Thyroid gland (tissue), 4 donors: Measurements from ENCODE around the gene TMEM45A. TPM values are rescaled to one million over a fixed set of nuclear protein-coding genes. Genes with fewer than 3 reads are reported as not detected.

Experiments
- DNase-seq, 2 donors: peaks; one replicate each; pipeline ENCODE4 v3.0.0-alpha.2; 2019
- H3K27ac ChIP-seq, 3 donors: fragments of 200-600 bp; sonication (generic); 1 replicate in 2 of 3; 2 replicates in 1 of 3; pipeline ENCODE4 v1.5.1; 2016 to 2019; ENCODE audit warnings: mild to moderate bottlenecking in 1 of 3, moderate library complexity in 1 of 3
- H3K27me3 ChIP-seq: fragments of 200-600 bp; sonication (generic); one replicate; pipeline ENCODE4 v1.5.1; 2019
- H3K36me3 ChIP-seq, 2 donors: fragments of 200-600 bp; sonication (generic); one replicate each; pipeline ENCODE4 v1.5.1; 2016 to 2019
- H3K4me1 ChIP-seq, 2 donors: fragments of 200-600 bp; sonication (generic); one replicate each; pipeline ENCODE4 v1.5.1; 2017 to 2019
- H3K4me3 ChIP-seq, 3 donors: fragments of 200-600 bp; sonication (generic); replicated peaks in 1 of 3; 1 replicate in 2 of 3; 2 replicates in 1 of 3; pipeline ENCODE4 v1.5.1; 2016; ENCODE audit warnings: mild to moderate bottlenecking in 1 of 3
- H3K9me3 ChIP-seq: fragments of 200-600 bp; sonication (generic); one replicate; pipeline ENCODE4 v1.5.1; 2017
- POLR2A ChIP-seq, 2 donors: fragments of 450-650 bp; IDR thresholded peaks; one replicate each; pipeline ENCODE4 v1.6.1; 2017; ENCODE audit warnings: antibody characterized with exemption in 2 of 2, mild to moderate bottlenecking in 2 of 2, moderate library complexity in 1 of 2
- WGBS, 2 donors: methylation state at CpG; one replicate each; pipeline ENCODE4 v1.1.5; 2017; 5-methylcytosine and 5-hydroxymethylcytosine counted together
- intact Hi-C: fragments of 100-400 bp; cut with DNase I; formaldehyde crosslinking; loops from one replicate; pipeline ENCODE4 v1.15.1; 2023
- total RNA-seq, 4 donors: library from RNA; depleted of rRNA; stranded (reverse); fragments of >200 nt; gene quantifications; one replicate each; pipeline ENCODE4 v1.2.3, GENCODE V29; 2016
- TF ChIP-seq, protein P1 (sequence below), 6 experiments: fragments of 200-600 bp in 3 of 6; fragments of 450-650 bp in 3 of 6; sonication (generic) in 3 of 6; IDR thresholded peaks; one replicate each; pipeline ENCODE4 v1.5.1; 2016 to 2019; ENCODE audit warnings: antibody characterized with exemption in 6 of 6, mild to moderate bottlenecking in 2 of 6, inconsistent platforms in 1 of 6, moderate library complexity in 1 of 6

Gene TMEM45A
- total RNA-seq, 4 donors from 2014 or later: 11.7 to 22.2 (median 14.8) TPM

DNA sequence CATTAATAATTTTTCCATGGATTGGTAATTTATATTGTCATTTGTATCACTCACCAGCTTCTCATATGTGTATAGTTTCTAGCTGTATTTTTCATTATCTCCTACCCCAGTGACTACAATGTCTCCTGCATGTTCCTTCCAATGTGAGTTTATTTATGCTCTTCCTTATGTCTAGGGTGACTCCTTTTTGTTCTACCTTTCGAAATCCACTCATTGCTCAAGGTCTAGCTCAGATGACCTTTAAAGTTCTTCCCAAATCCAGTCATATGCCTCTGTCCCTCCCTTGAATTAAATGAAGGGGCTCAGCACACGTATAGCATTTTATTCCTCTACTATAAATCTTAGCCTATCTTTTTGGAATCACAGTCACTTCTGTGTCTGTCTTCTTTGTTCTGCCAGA is 53.0 kb downstream of the TMEM45A start:
- Histone ChIP-seq H3K27me3 (no peaks in the 10 kb centered on the region), H3K9me3 (no peaks in the 10 kb centered on the region), H3K36me3 (no peaks in the 10 kb centered on the region), H3K27ac (no peak overlapping the region), H3K4me1 (no peaks in the 10 kb centered on the region), H3K4me3 (no peak overlapping the region)
- 92% methylated on average over 2 of the region's 2 CpGs for WGBS, 2 donors
- intact Hi-C loops: no loop called here
- no peak for DNase-seq
- TF ChIP-seq, protein P1, sequence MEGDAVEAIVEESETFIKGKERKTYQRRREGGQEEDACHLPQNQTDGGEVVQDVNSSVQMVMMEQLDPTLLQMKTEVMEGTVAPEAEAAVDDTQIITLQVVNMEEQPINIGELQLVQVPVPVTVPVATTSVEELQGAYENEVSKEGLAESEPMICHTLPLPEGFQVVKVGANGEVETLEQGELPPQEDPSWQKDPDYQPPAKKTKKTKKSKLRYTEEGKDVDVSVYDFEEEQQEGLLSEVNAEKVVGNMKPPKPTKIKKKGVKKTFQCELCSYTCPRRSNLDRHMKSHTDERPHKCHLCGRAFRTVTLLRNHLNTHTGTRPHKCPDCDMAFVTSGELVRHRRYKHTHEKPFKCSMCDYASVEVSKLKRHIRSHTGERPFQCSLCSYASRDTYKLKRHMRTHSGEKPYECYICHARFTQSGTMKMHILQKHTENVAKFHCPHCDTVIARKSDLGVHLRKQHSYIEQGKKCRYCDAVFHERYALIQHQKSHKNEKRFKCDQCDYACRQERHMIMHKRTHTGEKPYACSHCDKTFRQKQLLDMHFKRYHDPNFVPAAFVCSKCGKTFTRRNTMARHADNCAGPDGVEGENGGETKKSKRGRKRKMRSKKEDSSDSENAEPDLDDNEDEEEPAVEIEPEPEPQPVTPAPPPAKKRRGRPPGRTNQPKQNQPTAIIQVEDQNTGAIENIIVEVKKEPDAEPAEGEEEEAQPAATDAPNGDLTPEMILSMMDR (IDR thresholded peaks at IDR 0.05): no peak
- TF ChIP-seq POLR2A (IDR thresholded peaks at IDR 0.05): no peak

DNA sequence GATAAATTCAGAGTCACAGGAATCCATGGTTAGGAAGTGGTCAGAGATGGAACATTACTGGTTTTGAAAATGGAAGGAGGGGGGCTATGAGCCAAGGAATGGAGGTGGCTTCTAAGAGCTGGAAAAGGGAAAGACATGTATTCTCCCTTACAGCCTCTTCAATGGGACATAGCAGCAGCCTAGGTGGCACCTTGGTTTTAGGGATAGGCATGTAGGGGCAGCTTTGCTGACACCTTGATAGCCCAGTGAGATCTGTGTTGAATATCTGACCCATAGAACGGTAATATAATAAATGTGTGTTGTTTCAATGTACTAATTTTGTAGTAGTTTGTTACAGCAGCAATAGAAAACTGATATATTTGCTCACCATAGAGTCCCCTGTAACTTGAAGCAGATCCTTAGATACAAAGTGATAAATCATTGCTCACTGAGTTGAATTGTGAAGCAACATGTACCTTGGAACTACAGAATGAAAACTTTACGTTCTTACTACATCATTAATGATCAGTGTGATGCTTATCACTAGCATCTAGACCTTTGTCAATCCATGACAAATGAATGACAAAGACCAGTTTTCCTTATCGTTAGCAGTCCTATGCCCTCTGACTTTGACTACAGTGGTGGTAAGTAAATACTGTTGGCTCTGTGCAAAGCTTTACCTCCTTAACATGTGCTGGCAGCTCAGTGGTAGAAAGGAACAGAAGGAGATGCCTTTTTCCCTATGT is 53.8 kb downstream of the TMEM45A start:
- intact Hi-C loops: no loop called here
- 69 to 83% methylated on average over 3 of the region's 3 CpGs for WGBS, 2 donors
- TF ChIP-seq, protein P1 (IDR thresholded peaks at IDR 0.05): no peak
- no peak for TF ChIP-seq POLR2A (IDR thresholded peaks at IDR 0.05)
- Histone ChIP-seq H3K4me1 (no peaks in the 10 kb centered on the region), H3K27ac (no peak overlapping the region), H3K27me3 (no peaks in the 10 kb centered on the region), H3K4me3 (no peak overlapping the region), H3K36me3 (no peaks in the 10 kb centered on the region), H3K9me3 (no peaks in the 10 kb centered on the region)
- DNase-seq: no peak

DNA sequence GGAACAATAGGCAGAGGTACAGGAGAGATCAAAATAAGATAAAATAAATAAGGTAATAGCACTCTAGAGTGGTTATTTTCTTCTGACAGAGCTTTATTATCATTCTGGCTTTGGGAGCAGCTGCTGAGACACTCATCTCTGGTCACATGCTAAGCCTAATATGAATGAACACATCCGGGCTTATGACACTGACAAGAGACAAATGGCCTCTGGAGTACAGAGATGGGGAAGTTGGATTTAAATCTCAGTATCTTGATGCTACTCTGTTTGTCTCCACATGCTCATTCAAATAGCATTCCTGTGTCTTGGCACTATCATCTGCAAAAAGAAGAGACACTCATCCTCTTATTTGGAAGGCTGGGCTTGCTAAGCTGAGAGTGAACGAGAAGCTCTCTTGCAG is 55.6 kb downstream of the TMEM45A start:
- Histone ChIP-seq H3K27ac (no peak overlapping the region), H3K4me3 (no peak overlapping the region), H3K9me3 (no peaks in the 10 kb centered on the region), H3K27me3 (no peaks in the 10 kb centered on the region), H3K4me1 (no peaks in the 10 kb centered on the region), H3K36me3 (no peaks in the 10 kb centered on the region)
- TF ChIP-seq, protein P1 (IDR thresholded peaks at IDR 0.05): no peak
- no peak for TF ChIP-seq POLR2A (IDR thresholded peaks at IDR 0.05)
- no peak for DNase-seq
- WGBS, 2 donors: 61 to 64% methylated on average over 2 of the region's 2 CpGs
- intact Hi-C loops: no loop called here

DNA sequence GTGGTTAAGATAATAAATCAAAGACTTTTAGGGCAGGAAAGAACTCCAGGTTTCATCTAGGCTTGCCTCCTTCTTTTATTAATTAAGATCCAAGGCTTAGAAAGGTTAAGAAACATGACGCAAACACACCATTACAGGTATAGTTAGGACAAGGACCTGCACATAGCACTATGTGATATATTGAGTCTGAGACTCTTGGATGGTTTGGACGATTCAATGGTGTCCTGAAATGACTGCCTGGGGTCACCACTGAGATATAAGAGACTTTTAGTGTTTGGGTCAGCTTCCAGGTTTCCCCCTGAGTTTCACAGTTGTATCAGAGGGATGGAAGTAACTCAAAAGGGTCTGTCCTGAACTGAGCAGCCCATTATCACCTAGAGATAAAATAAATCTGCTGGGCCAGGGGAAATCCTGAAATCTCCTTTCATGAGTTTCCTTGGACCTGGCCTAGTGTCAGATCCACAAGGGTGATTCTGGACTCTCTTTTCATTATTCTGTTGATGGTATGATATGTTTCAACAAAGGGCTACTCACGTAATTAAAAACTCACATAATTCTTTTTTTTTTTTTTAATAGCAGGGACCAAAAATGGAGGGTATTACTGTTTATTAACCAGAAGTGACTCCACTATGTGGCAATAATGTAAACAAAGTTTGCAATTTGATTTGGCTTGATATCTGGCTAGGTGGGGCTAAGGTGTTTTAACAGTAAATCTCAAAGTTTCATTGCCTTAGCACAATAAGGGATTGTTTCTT is 61.4 kb downstream of the TMEM45A start:
- Histone ChIP-seq H3K36me3 (no peaks in the 10 kb centered on the region), H3K4me3 (no peak overlapping the region), H3K9me3 (no peaks in the 10 kb centered on the region), H3K27me3 (no peaks in the 10 kb centered on the region), H3K27ac (no peak overlapping the region), H3K4me1 (no peaks in the 10 kb centered on the region)
- no peak for DNase-seq
- TF ChIP-seq, protein P1 (IDR thresholded peaks at IDR 0.05): no peak
- no peak for TF ChIP-seq POLR2A (IDR thresholded peaks at IDR 0.05)
- intact Hi-C loops: no loop called here
- 88 to 91% methylated on average over 3 of the region's 3 CpGs for WGBS, 2 donors

DNA sequence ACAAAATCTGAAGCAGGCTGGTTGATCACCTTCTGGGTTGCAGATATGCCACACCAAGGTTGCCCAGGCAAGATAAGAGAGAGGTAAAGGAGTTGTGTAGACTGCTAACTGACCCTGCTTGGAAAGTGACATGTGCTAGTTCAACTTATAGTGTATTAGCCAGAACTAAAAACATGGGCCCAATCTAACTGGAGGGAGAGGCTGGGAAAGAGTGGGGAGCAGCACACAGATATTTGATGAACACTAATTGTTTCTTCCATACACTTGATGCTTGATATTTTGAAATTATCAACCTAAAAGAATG is 61.9 kb downstream of the TMEM45A start:
- Histone ChIP-seq H3K27me3 (no peaks in the 10 kb centered on the region), H3K27ac (no peak overlapping the region), H3K4me3 (no peak overlapping the region), H3K9me3 (no peaks in the 10 kb centered on the region), H3K4me1 (no peaks in the 10 kb centered on the region), H3K36me3 (no peaks in the 10 kb centered on the region)
- DNase-seq: no peak
- TF ChIP-seq, protein P1 (IDR thresholded peaks at IDR 0.05): no peak
- no peak for TF ChIP-seq POLR2A (IDR thresholded peaks at IDR 0.05)
- intact Hi-C loops: no loop called here
